HepG2 (cell line): ENCODE data around the gene TNPO3. TPM values are rescaled to one million over a fixed set of nuclear protein-coding genes. Genes with fewer than 3 reads are reported as not detected.
A peak's percentile ranks its signal among the peaks of the same experiment; 100 is the strongest.

Source experiments
- AGO1 ChIP-seq: fragments of 200-400 bp; formaldehyde crosslinking; IDR thresholded peaks from 2 replicates; pipeline ENCODE4 v1.6.1; 2017; ENCODE audit warnings: mild to moderate bottlenecking, low read depth, low read length, moderate library complexity; ENCODE audit not compliant: poor library complexity, severe bottlenecking
- ARID5B ChIP-seq: IDR thresholded peaks from 2 replicates; pipeline ENCODE4 v1.4.0; 2020; ENCODE audit warnings: mild to moderate bottlenecking, missing genetic modification reagents
- ATF2 ChIP-seq: sonication (generic); formaldehyde crosslinking; IDR thresholded peaks from 2 replicates; pipeline ENCODE4 v1.4.0; 2020; ENCODE audit warnings: missing genetic modification reagents
- HOXA9 ChIP-seq: sonication (generic); formaldehyde crosslinking; IDR thresholded peaks from 2 replicates; pipeline ENCODE4 v1.8.1; 2022; ENCODE audit warnings: missing genetic modification reagents, mild to moderate bottlenecking, moderate library complexity, borderline replicate concordance
- SNAPC5 ChIP-seq: sonication (generic); formaldehyde crosslinking; IDR thresholded peaks from 2 replicates; pipeline ENCODE4 v1.8.1; 2023; ENCODE audit warnings: mild to moderate bottlenecking, missing genetic modification reagents, borderline replicate concordance
- ZNF513 ChIP-seq: sonication (generic); formaldehyde crosslinking; conservative IDR thresholded peaks from 2 replicates; pipeline ENCODE4 v1.5.0; 2020; ENCODE audit warnings: missing genetic modification reagents
- ZNF687 ChIP-seq: sonication (generic); formaldehyde crosslinking; IDR thresholded peaks from 2 replicates; pipeline ENCODE4 v1.5.1; 2020; ENCODE audit warnings: mild to moderate bottlenecking, missing genetic modification reagents, moderate library complexity
- ZSCAN12 ChIP-seq: sonication (generic); formaldehyde crosslinking; IDR thresholded peaks from 2 replicates; pipeline ENCODE4 v1.9.0; 2021; ENCODE audit warnings: mild to moderate bottlenecking, missing genetic modification reagents
- polyA plus RNA-seq, 8 experiments: library from polyadenylated mRNA; depleted of rRNA in 3 of 8; stranded (reverse) in 7 of 8; unstranded in 1 of 8; fragments of >200 nt; fragmentation: Illumina TruSeq in 4 of 8; extraction: Trizol in 4 of 8; gene quantifications; 2 replicates each; pipeline versions ENCODE4 v1.2.1 to v1.2.3, GENCODE V29; 2011 to 2016; ENCODE audit warnings: low read depth in 4 of 8, missing spikeins in 1 of 8, mixed read lengths in 1 of 8; ENCODE audit not compliant: insufficient read depth in 1 of 8
- total RNA-seq, 5 experiments: library from RNA; depleted of rRNA; stranded (reverse); fragments of >200 nt; fragmentation: Illumina TruSeq; extraction: Trizol; gene quantifications; 2 replicates each; pipeline ENCODE4 v1.2.3, GENCODE V29; 2016; ENCODE audit warnings: low read depth in 1 of 5
- TF ChIP-seq, protein P1 (sequence below): sonication (generic); formaldehyde crosslinking; IDR thresholded peaks from 2 replicates; pipeline ENCODE4 v1.9.0; 2022; ENCODE audit warnings: missing genetic modification reagents, mild to moderate bottlenecking, borderline replicate concordance
- TF ChIP-seq, protein P2 (sequence below): sonication (generic); formaldehyde crosslinking; IDR thresholded peaks from 2 replicates; pipeline ENCODE4 v1.4.0; 2020; ENCODE audit warnings: missing genetic modification reagents, borderline replicate concordance

TNPO3 gene
- total and polyA plus RNA-seq, 2 of the 13 experiments (the other 11 are each of a cell fraction or from before 2014, with no cell fraction given): 23.8 to 44.6 TPM

- TF ChIP-seq ARID5B (CRISPR knock-in tag): peak; percentile 58
- TF ChIP-seq ZNF687: peak; percentile 90
- TF ChIP-seq, protein P1, sequence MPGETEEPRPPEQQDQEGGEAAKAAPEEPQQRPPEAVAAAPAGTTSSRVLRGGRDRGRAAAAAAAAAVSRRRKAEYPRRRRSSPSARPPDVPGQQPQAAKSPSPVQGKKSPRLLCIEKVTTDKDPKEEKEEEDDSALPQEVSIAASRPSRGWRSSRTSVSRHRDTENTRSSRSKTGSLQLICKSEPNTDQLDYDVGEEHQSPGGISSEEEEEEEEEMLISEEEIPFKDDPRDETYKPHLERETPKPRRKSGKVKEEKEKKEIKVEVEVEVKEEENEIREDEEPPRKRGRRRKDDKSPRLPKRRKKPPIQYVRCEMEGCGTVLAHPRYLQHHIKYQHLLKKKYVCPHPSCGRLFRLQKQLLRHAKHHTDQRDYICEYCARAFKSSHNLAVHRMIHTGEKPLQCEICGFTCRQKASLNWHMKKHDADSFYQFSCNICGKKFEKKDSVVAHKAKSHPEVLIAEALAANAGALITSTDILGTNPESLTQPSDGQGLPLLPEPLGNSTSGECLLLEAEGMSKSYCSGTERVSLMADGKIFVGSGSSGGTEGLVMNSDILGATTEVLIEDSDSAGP (CRISPR knock-in tag): peak; percentile 90; the same call in 1 of the 2 replicates
- no peak for TF ChIP-seq HOXA9 (CRISPR knock-in tag)
- no peak for TF ChIP-seq SNAPC5 (CRISPR knock-in tag)
- TF ChIP-seq ZNF513 (CRISPR knock-in tag): no peak
- no peak for TF ChIP-seq ZSCAN12
- TF ChIP-seq, protein P2, sequence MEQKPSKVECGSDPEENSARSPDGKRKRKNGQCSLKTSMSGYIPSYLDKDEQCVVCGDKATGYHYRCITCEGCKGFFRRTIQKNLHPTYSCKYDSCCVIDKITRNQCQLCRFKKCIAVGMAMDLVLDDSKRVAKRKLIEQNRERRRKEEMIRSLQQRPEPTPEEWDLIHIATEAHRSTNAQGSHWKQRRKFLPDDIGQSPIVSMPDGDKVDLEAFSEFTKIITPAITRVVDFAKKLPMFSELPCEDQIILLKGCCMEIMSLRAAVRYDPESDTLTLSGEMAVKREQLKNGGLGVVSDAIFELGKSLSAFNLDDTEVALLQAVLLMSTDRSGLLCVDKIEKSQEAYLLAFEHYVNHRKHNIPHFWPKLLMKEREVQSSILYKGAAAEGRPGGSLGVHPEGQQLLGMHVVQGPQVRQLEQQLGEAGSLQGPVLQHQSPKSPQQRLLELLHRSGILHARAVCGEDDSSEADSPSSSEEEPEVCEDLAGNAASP: peak; percentile 65
- TF ChIP-seq AGO1: no peak
- peak; percentile 73 for TF ChIP-seq ATF2 (CRISPR knock-in tag)
Measured at GRCh38 chr7:129054438-129055293, at the start of gene TNPO3 (continued).
